IMR-90 (cell line): ENCODE measurements around the gene FBXO28. TPM values are rescaled to one million over a fixed set of nuclear protein-coding genes. Genes with fewer than 3 reads are reported as not detected.

Experiments used
- ATAC-seq: fragments of 200-7000 bp; cut with Tn5 transposase; 2 replicates; pipeline ENCODE4 v1.9.1; 2020; ENCODE audit warnings: low read depth, mild to moderate bottlenecking, moderate library complexity
- BruUV-seq: library from RNA; stranded (reverse); fragments of 400-500 nt; replicated peaks from 2 replicates; lab custom pipeline; 2021; lab: Mats Ljungman, UMichigan
- CTCF ChIA-PET: fragments of 300-600 bp; formaldehyde crosslinking; extraction: SDS; loops from one replicate; lab custom pipeline; 2021; ENCODE audit warnings: antibody characterized with exemption; lab: Yijun Ruan, JAX
- POLR2A ChIA-PET: fragments of 300-600 bp; sonication (Branson Sonifier 250); formaldehyde crosslinking; loops from one replicate; lab custom pipeline; 2022; ENCODE audit warnings: antibody characterized with exemption; ENCODE audit not compliant: unreplicated experiment; lab: Charles Lee
- DNase-seq: peaks from one replicate; pipeline ENCODE4 v3.0.0; 2013
- H2AFZ ChIP-seq: replicated peaks from 2 replicates; pipeline ENCODE3; 2013; ENCODE audit warnings: low read length, mild to moderate bottlenecking; ENCODE audit not compliant: poor library complexity
- H2AK5ac ChIP-seq: 2 replicates; pipeline ENCODE4 v1.6.1; 2013; ENCODE audit warnings: low read depth, low read length, inconsistent platforms
- H2AK9ac ChIP-seq: replicated peaks from 2 replicates; pipeline ENCODE3; 2013; ENCODE audit warnings: mild to moderate bottlenecking, low read depth, low read length, moderate library complexity; ENCODE audit not compliant: poor library complexity
- H2BK120ac ChIP-seq: 2 replicates; pipeline ENCODE4 v1.6.1; 2013; ENCODE audit warnings: low read depth, low read length, inconsistent platforms
- H2BK15ac ChIP-seq: 3 replicates; pipeline ENCODE4 v1.6.1; 2013; ENCODE audit warnings: low read depth, low read length, inconsistent platforms
- H2BK20ac ChIP-seq: 2 replicates; pipeline ENCODE4 v1.6.1; 2013; ENCODE audit warnings: low read depth, mild to moderate bottlenecking, inconsistent platforms, low read length, moderate library complexity
- H2BK5ac ChIP-seq: 2 replicates; pipeline ENCODE4 v1.6.1; 2013; ENCODE audit warnings: mild to moderate bottlenecking, low read depth, low read length, inconsistent platforms; ENCODE audit not compliant: poor library complexity, severe bottlenecking
- H3K14ac ChIP-seq: replicated peaks from 2 replicates; pipeline ENCODE4 v1.6.1; 2013; ENCODE audit warnings: low read depth, low read length, inconsistent platforms
- H3K18ac ChIP-seq: 2 replicates; pipeline ENCODE4 v1.6.1; 2013; ENCODE audit warnings: low read depth, low read length, control low read depth
- H3K23ac ChIP-seq: 2 replicates; pipeline ENCODE4 v1.6.1; 2013; ENCODE audit warnings: low read depth, low read length, inconsistent platforms
- H3K27ac ChIP-seq: 2 replicates; pipeline ENCODE4 v1.5.1; 2013; ENCODE audit warnings: mild to moderate bottlenecking, control low read depth, low read length; ENCODE audit not compliant: insufficient read depth
- H3K27me3 ChIP-seq: 2 replicates; pipeline ENCODE4 v1.6.1; 2013; ENCODE audit warnings: low read length; ENCODE audit not compliant: control insufficient read depth, insufficient read depth
- H3K36me3 ChIP-seq: 2 replicates; pipeline ENCODE4 v1.6.1; 2013; ENCODE audit warnings: low read length, mixed read lengths; ENCODE audit not compliant: control insufficient read depth, insufficient read depth
- H3K4ac ChIP-seq: 2 replicates; pipeline ENCODE4 v1.6.1; 2013; ENCODE audit warnings: low read depth, low read length, inconsistent platforms
- H3K4me1 ChIP-seq: 2 replicates; pipeline ENCODE4 v1.6.1; 2013; ENCODE audit warnings: low read length, mixed read lengths; ENCODE audit not compliant: control insufficient read depth, insufficient read depth
- H3K4me2 ChIP-seq: 2 replicates; pipeline ENCODE4 v1.6.1; 2013; ENCODE audit warnings: low read depth, mild to moderate bottlenecking, control low read depth, low read length, moderate library complexity
- H3K4me3 ChIP-seq: 2 replicates; pipeline ENCODE4 v1.5.1; 2013; ENCODE audit warnings: low read depth, mild to moderate bottlenecking, control low read depth, low read length, moderate library complexity; ENCODE audit not compliant: insufficient read depth
- H3K56ac ChIP-seq: 2 replicates; pipeline ENCODE4 v1.6.1; 2013; ENCODE audit warnings: low read length, inconsistent platforms; ENCODE audit not compliant: insufficient read depth; ENCODE audit errors: extremely low read depth
- H3K79me1 ChIP-seq, 2 experiments: 2 replicates each; pipeline ENCODE4 v1.6.1; 2013; ENCODE audit warnings: low read length in 2 of 2, inconsistent platforms in 1 of 2, low read depth in 1 of 2
- H3K9ac ChIP-seq: 2 replicates; pipeline ENCODE4 v1.6.1; 2013; ENCODE audit warnings: low read depth, low read length, control low read depth
- H3K9me1 ChIP-seq: 2 replicates; pipeline ENCODE4 v1.6.1; 2013; ENCODE audit warnings: low read length, inconsistent platforms; ENCODE audit not compliant: insufficient read depth
- H3K9me3 ChIP-seq: 2 replicates; pipeline ENCODE4 v1.6.1; 2013; ENCODE audit warnings: low read length; ENCODE audit not compliant: control insufficient read depth, insufficient read depth
- H4K20me1 ChIP-seq: 2 replicates; pipeline ENCODE4 v1.6.1; 2013; ENCODE audit warnings: low read length, inconsistent platforms; ENCODE audit not compliant: insufficient read depth
- H4K5ac ChIP-seq: 2 replicates; pipeline ENCODE4 v1.6.1; 2013; ENCODE audit warnings: mild to moderate bottlenecking, low read depth, low read length, control low read depth
- H4K8ac ChIP-seq, 2 experiments: 2 replicates each; pipeline ENCODE4 v1.6.1; 2013; ENCODE audit warnings: low read depth in 2 of 2, low read length in 2 of 2, control low read depth in 1 of 2, inconsistent platforms in 1 of 2
- H4K91ac ChIP-seq: 2 replicates; pipeline ENCODE4 v1.6.1; 2013; ENCODE audit warnings: low read depth, low read length, inconsistent platforms; ENCODE audit not compliant: insufficient read depth
- BHLHE40 ChIP-seq: fragments of 150-350 bp; IDR thresholded peaks from 2 replicates; pipeline ENCODE4 v1.6.1; 2016; ENCODE audit warnings: mild to moderate bottlenecking, low read depth, low read length
- CHD1 ChIP-seq: IDR thresholded peaks from 2 replicates; pipeline ENCODE4 v1.6.1; 2012; ENCODE audit warnings: low read depth, low read length, improper control_type of control experiment
- FOS ChIP-seq: fragments of 150-350 bp; IDR thresholded peaks from 2 replicates; pipeline ENCODE4 v1.6.1; 2016; ENCODE audit warnings: low read depth, low read length
- WGBS, 2 experiments: methylation state at CpG; one replicate each; pipeline versions ENCODE4 v1.1.5 to v1.1.7; 2013; ENCODE audit warnings: missing lambda C conversion rate in 2 of 2; ENCODE audit not compliant: insufficient read length in 1 of 2; ENCODE audit errors: extremely low coverage in 2 of 2; 5-methylcytosine and 5-hydroxymethylcytosine counted together
- dilution Hi-C: fragments of 300-500 bp; cut with HindIII; formaldehyde crosslinking; loops from one replicate; pipeline ENCODE4 v1.14.3; 2018; ENCODE audit warnings: low sequenced_read_pairs; ENCODE audit not compliant: unreplicated experiment
- in situ Hi-C: fragments of 300-500 bp; cut with MboI; formaldehyde crosslinking; loops from 3 replicates; pipeline ENCODE4 v1.14.3; 2019; ENCODE audit warnings: low sequenced_read_pairs, inconsistent platforms, mixed read lengths
- intact Hi-C: fragments of 100-400 bp; cut with micrococcal nuclease; formaldehyde crosslinking; loops from 2 replicates; pipeline ENCODE4 v1.10.0; 2022
- polyA plus RNA-seq, 3 experiments: library from polyadenylated mRNA; depleted of rRNA; stranded (reverse); fragments of >200 nt; gene quantifications; 2 replicates each; pipeline ENCODE4 v1.2.3, GENCODE V29; 2012; ENCODE audit warnings: low replicate concordance in 1 of 3
- total RNA-seq: library from RNA; depleted of rRNA; stranded (reverse); fragments of >200 nt; gene quantifications from 2 replicates; pipeline ENCODE4 v1.2.3, GENCODE V29; 2012
- TF ChIP-seq, protein P1 (sequence below): fragments of 150-350 bp; IDR thresholded peaks from 2 replicates; pipeline ENCODE4 v1.6.1; 2017; ENCODE audit warnings: mild to moderate bottlenecking, antibody characterized with exemption, low read length, low read depth

FBXO28 gene
- total and polyA plus RNA-seq, 2 of the 4 experiments (the other 2 are of a cell fraction), result 11.6 to 22.6 TPM

DNA sequence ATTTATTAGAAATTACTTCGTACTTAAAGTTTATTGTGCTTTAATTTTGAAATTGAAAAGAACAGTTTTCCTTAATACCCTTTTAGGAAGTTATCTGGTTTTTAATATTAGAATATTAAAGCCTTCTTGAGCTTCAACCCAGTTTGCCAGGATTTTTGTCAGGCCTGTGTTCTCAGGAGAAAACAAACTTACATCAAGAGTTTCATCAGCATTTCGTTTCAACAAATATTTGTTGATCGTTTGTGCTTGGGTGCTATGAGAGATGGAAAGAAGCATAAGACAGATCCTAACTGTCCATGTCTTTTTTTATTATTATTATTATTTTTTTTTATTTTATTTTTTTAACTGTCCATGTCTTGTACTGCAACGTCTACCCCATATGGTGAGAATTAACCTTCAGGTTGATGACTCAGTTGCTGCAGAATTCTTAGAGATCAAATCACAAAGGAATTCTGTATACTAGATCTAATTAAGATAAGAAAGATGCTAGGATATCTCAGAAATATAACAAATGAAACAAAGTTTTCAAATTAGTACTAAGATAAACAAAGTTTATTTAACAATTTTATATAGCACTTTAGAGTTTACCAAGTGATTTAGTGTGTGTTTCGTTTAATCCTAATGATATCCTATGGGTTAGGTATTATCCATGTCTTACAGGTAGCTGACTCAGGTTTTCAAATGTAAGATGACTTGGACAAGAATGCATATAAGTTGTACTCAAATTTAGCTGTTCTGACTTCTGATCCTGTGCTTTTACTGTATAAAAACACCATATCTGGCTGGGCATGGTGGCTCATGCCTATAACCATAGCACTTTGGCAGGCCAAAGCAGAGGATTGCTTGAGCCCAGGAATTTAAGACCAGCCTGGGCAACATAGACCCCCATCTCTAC lies 14.3 kb downstream of the FBXO28 start:
- Histone ChIP-seq H3K9ac (no peak overlapping the region), H3K36me3 (peaks cover 19% of the 10 kb centered on the region), H3K56ac (no peak overlapping the region), H2AK5ac (no peak overlapping the region; the same call in 1 of the 2 replicates), H3K4me2 (no peak overlapping the region; the same call in 1 of the 2 replicates), H3K18ac (peak overlapping the region; percentile 64; the same call in 1 of the 2 replicates), H3K4me3 (no peak overlapping the region), H4K20me1 (peaks cover 16% of the 10 kb centered on the region), H3K4ac (no peak overlapping the region), H3K27me3 (no peaks in the 10 kb centered on the region), H3K27ac (no peak overlapping the region; the same call in 1 of the 2 replicates), H2BK20ac (no peak overlapping the region), H2AFZ (no peak overlapping the region), H3K9me3 (no peaks in the 10 kb centered on the region), H3K4me1 (peaks cover 9% of the 10 kb centered on the region), H4K8ac (no peak overlapping the region), H3K14ac (peak overlapping the region; percentile 64; the same call in 1 of the 2 replicates), H3K23ac (no peak overlapping the region), H2AK9ac (no peak overlapping the region), H2BK15ac (no peak overlapping the region), H3K9me1 (peaks cover 3% of the 10 kb centered on the region; the same call in 1 of the 2 replicates), H2BK5ac (peak overlapping the region; percentile 64), H3K79me1 (peaks cover 7 to 39% of the 10 kb centered on the region in 2 experiments), H4K91ac (no peak overlapping the region; the same call in 1 of the 2 replicates), H4K5ac (no peak overlapping the region; the same call in 1 of the 2 replicates), H2BK120ac (no peak overlapping the region; the same call in 1 of the 2 replicates)
- no TSS peak for BruUV-seq
- DNase-seq (peak; percentile 67), ATAC-seq (peak; percentile 80)
- WGBS, 2 experiments, result no CpG with 5 or more reads among the region's 5 CpGs
- dilution Hi-C loops, result no loop called here
- in situ Hi-C loops, result no loop called here
- ChIA-PET CTCF (interaction anchor here (0.6 kb wide), 1 partner anchor 9 kb away, joined by 3 read pairs; no protein-coding TSS in a partner anchor), POLR2A (no interaction called here)
- intact Hi-C loops, result no loop called here
- TF ChIP-seq BHLHE40, result no peak
- TF ChIP-seq, protein P1, sequence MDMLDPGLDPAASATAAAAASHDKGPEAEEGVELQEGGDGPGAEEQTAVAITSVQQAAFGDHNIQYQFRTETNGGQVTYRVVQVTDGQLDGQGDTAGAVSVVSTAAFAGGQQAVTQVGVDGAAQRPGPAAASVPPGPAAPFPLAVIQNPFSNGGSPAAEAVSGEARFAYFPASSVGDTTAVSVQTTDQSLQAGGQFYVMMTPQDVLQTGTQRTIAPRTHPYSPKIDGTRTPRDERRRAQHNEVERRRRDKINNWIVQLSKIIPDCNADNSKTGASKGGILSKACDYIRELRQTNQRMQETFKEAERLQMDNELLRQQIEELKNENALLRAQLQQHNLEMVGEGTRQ, result no peak
- peak; percentile 14; the same call in 1 of the 2 replicates for TF ChIP-seq FOS
- TF ChIP-seq CHD1, result no peak
